Thoracic aorta (tissue), 2 donors: ENCODE results near the gene GPC6. TPM values are rescaled to one million over a fixed set of nuclear protein-coding genes. Genes with fewer than 3 reads are reported as not detected.

ENCODE experiments used
- ATAC-seq: fragments of 150-250 bp; one replicate; pipeline ENCODE4 v1.8.0; 2017; ENCODE audit warnings: low read depth; ENCODE audit not compliant: insufficient number of reproducible peaks, low FRiP score
- DNase-seq: peaks from one replicate; pipeline ENCODE4 v3.0.0-alpha.2; 2020; ENCODE audit warnings: low spot score
- H3K27ac ChIP-seq, 2 donors: fragments of 200-600 bp; sonication (generic); 1 replicate in 1 of 2; 2 replicates in 1 of 2; pipeline ENCODE4 v1.5.1; 2016; ENCODE audit warnings: mild to moderate bottlenecking in 2 of 2, moderate library complexity in 2 of 2
- H3K27me3 ChIP-seq: fragments of 200-600 bp; sonication (generic); replicated peaks from 2 replicates; pipeline ENCODE4 v1.6.0; 2016; ENCODE audit warnings: mild to moderate bottlenecking; ENCODE audit not compliant: insufficient read depth
- H3K36me3 ChIP-seq: fragments of 200-600 bp; sonication (generic); one replicate; pipeline ENCODE4 v1.5.1; 2016
- H3K4me1 ChIP-seq, 2 donors: fragments of 200-600 bp; sonication (generic); 1 replicate in 1 of 2; 2 replicates in 1 of 2; pipeline versions ENCODE4 v1.5.1 to v1.6.0; 2016; ENCODE audit warnings: low read depth in 2 of 2, mild to moderate bottlenecking in 1 of 2; ENCODE audit not compliant: control insufficient read depth in 1 of 2
- H3K4me3 ChIP-seq: fragments of 200-600 bp; sonication (generic); 2 replicates; pipeline ENCODE4 v1.5.1; 2016; ENCODE audit warnings: mild to moderate bottlenecking
- H3K9me3 ChIP-seq: fragments of 200-600 bp; sonication (generic); 2 replicates; pipeline ENCODE4 v1.5.1; 2016
- total RNA-seq, 2 donors: library from RNA; depleted of rRNA; stranded (reverse); fragments of >200 nt; gene quantifications; one replicate each; pipeline versions ENCODE4 v1.1.0 to v1.2.3, GENCODE V29; 2016
- TF ChIP-seq, protein P1 (sequence below): fragments of 200-600 bp; sonication (generic); IDR thresholded peaks from one replicate; pipeline ENCODE4 v1.5.1; 2019; ENCODE audit warnings: antibody characterized with exemption

The GPC6 gene
- total RNA-seq, 2 donors from 2014 or later: 34.9 to 56.4 TPM

GRCh38 chr13:93280688-93281087, 54.1 kb downstream of the GPC6 start:
- H3K4me1 ChIP-seq: peaks cover 0 to 5% of the 10 kb centered on the region in 2 donors
- H3K4me3 ChIP-seq: no peak overlapping the region
- H3K9me3 ChIP-seq: no peaks in the 10 kb centered on the region
- DNase-seq (no peak), ATAC-seq (no peak)
- H3K27me3 ChIP-seq: no peaks in the 10 kb centered on the region
- no peak overlapping the region for H3K27ac ChIP-seq
- no peaks in the 10 kb centered on the region for H3K36me3 ChIP-seq
- TF ChIP-seq, protein P1, sequence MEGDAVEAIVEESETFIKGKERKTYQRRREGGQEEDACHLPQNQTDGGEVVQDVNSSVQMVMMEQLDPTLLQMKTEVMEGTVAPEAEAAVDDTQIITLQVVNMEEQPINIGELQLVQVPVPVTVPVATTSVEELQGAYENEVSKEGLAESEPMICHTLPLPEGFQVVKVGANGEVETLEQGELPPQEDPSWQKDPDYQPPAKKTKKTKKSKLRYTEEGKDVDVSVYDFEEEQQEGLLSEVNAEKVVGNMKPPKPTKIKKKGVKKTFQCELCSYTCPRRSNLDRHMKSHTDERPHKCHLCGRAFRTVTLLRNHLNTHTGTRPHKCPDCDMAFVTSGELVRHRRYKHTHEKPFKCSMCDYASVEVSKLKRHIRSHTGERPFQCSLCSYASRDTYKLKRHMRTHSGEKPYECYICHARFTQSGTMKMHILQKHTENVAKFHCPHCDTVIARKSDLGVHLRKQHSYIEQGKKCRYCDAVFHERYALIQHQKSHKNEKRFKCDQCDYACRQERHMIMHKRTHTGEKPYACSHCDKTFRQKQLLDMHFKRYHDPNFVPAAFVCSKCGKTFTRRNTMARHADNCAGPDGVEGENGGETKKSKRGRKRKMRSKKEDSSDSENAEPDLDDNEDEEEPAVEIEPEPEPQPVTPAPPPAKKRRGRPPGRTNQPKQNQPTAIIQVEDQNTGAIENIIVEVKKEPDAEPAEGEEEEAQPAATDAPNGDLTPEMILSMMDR: no peak

- DNase-seq (no peak), ATAC-seq (no peak)
- Histone ChIP-seq H3K27ac (no peak overlapping the region), H3K27me3 (no peaks in the 10 kb centered on the region), H3K4me1 (peaks cover 0 to 5% of the 10 kb centered on the region in 2 donors), H3K4me3 (no peak overlapping the region), H3K9me3 (no peaks in the 10 kb centered on the region), H3K36me3 (no peaks in the 10 kb centered on the region)
- TF ChIP-seq, protein P1: no peak
These were observed 56.6 kb downstream of the GPC6 start for GRCh38 chr13:93283255-93283654.

GRCh38 chr13:93284064-93284463, 57.5 kb downstream of the GPC6 start:
- ATAC-seq (no peak), DNase-seq (no peak)
- Histone ChIP-seq H3K4me3 (no peak overlapping the region), H3K9me3 (no peaks in the 10 kb centered on the region), H3K27me3 (no peaks in the 10 kb centered on the region), H3K27ac (no peak overlapping the region), H3K4me1 (peaks cover 0 to 5% of the 10 kb centered on the region in 2 donors), H3K36me3 (no peaks in the 10 kb centered on the region)
- TF ChIP-seq, protein P1: no peak

DNA sequence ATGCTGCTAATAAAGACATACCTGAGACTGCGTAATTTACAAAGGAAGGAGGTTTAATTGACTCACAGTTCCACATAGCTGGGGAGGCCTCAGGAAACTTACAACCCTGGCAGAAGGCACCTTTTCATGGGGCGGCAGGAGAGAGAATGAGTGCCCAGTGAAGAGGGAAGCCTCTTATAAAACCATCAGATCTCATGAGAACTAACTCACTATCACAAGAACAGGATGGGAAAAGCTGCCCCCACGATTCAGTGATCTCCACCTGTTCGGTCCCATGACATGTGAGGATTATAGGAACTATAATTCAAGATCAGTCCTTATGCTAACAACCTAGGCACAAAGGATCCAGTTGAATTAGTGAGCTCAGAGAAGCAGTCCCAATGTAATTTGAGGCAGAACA, 59.4 kb downstream of the GPC6 start:
- H3K27me3 ChIP-seq: no peaks in the 10 kb centered on the region
- DNase-seq: no peak
- no peaks in the 10 kb centered on the region for H3K36me3 ChIP-seq
- no peaks in the 10 kb centered on the region for H3K9me3 ChIP-seq
- TF ChIP-seq, protein P1: no peak
- no peak overlapping the region for H3K27ac ChIP-seq
- no peak overlapping the region for H3K4me3 ChIP-seq
- peaks cover 0 to 5% of the 10 kb centered on the region in 2 donors for H3K4me1 ChIP-seq
- no peak for ATAC-seq

DNA sequence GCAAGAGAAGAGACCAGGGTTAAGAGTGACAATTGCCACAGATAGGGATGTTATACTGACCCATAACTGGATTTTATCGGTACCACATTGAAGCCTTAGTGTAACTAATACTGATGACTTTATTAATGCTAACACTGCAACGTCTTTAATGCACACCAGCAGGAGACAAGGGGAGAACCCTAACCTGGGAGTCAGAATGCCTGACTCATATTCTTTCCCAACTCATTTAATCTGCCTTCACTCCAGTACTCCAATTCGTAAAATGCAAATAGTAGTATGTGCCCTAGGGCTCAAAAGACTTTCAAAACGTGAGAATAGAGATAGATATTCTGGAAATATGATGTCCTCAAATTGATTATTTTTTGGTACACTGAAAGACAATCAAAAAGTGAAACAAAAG, 62.4 kb downstream of the GPC6 start:
- H3K36me3 ChIP-seq: no peaks in the 10 kb centered on the region
- TF ChIP-seq, protein P1: no peak
- no peak for ATAC-seq

More for the DNA sequence above, 62.4 kb downstream of the GPC6 start:
- H3K27me3 ChIP-seq: no peaks in the 10 kb centered on the region
- H3K4me3 ChIP-seq: no peak overlapping the region
- no peak for DNase-seq
- no peak overlapping the region for H3K27ac ChIP-seq
- peaks cover 0 to 5% of the 10 kb centered on the region in 2 donors for H3K4me1 ChIP-seq
- H3K9me3 ChIP-seq: no peaks in the 10 kb centered on the region
